HL-60 (cell line): ENCODE measurements around the gene USH2A.

Experiments
- DNase-seq, 2 experiments: peaks; one replicate each; pipeline ENCODE4 v3.0.0-alpha.2; 2010 to 2020; ENCODE audit warnings: low read depth in 1 of 2, low spot score in 1 of 2
- H3K27ac ChIP-seq: fragments of 250-450 bp; sonication (Bioruptor Pico); replicated peaks from 2 replicates; pipeline ENCODE4 v1.5.1; 2020; ENCODE audit warnings: mild to moderate bottlenecking, moderate library complexity
- H3K27me3 ChIP-seq: fragments of 250-450 bp; sonication (Bioruptor Pico); 2 replicates; pipeline ENCODE4 v1.5.1; 2021; ENCODE audit warnings: mild to moderate bottlenecking, moderate library complexity; ENCODE audit not compliant: insufficient read depth, poor library complexity, severe bottlenecking
- H3K4me3 ChIP-seq: replicated peaks from 2 replicates; pipeline ENCODE4 v1.5.1; 2011; ENCODE audit warnings: mild to moderate bottlenecking, control low read depth, low read length; ENCODE audit not compliant: insufficient read depth
- CTCF ChIP-seq: IDR thresholded peaks from one replicate; pipeline ENCODE4 v1.5.1; 2011; ENCODE audit warnings: low read length, control low read depth, inconsistent platforms; ENCODE audit not compliant: insufficient read depth
- GABPA ChIP-seq: IDR thresholded peaks from 2 replicates; pipeline ENCODE4 v1.6.1; 2012; ENCODE audit warnings: low read depth
- POLR2AphosphoS5 ChIP-seq: IDR thresholded peaks from 2 replicates; pipeline ENCODE4 v1.6.1; 2012; ENCODE audit warnings: low read depth
- REST ChIP-seq: IDR thresholded peaks from 2 replicates; pipeline ENCODE4 v1.6.1; 2012; ENCODE audit warnings: low read depth; ENCODE audit not compliant: insufficient replicate concordance
- SPI1 ChIP-seq: IDR thresholded peaks from 2 replicates; pipeline ENCODE4 v1.6.1; 2012; ENCODE audit warnings: low read depth, mild to moderate bottlenecking, borderline replicate concordance

The USH2A gene

GRCh38 chr1:216314379-216315095 is 108.7 kb downstream of the USH2A start:
- no peak for DNase-seq
- no peaks in the 10 kb centered on the region for H3K27me3 ChIP-seq
- no peak overlapping the region for H3K27ac ChIP-seq
- H3K4me3 ChIP-seq: no peak overlapping the region
- TF ChIP-seq CTCF: no peak
- no peak for TF ChIP-seq REST
- TF ChIP-seq POLR2AphosphoS5: no peak
- TF ChIP-seq GABPA: no peak
- TF ChIP-seq SPI1: no peak

GRCh38 chr1:216310776-216311175 is 112.5 kb downstream of the USH2A start:
- Histone ChIP-seq H3K27me3 (no peaks in the 10 kb centered on the region), H3K4me3 (no peak overlapping the region), H3K27ac (no peak overlapping the region)
- no peak for TF ChIP-seq CTCF
- TF ChIP-seq SPI1: no peak
- no peak for TF ChIP-seq REST
- TF ChIP-seq POLR2AphosphoS5: no peak
- no peak for DNase-seq

- H3K4me3 ChIP-seq: no peak overlapping the region
- DNase-seq: no peak
- no peak for TF ChIP-seq REST
- no peak for TF ChIP-seq SPI1
- TF ChIP-seq GABPA: no peak
- no peak for TF ChIP-seq POLR2AphosphoS5
- no peaks in the 10 kb centered on the region for H3K27me3 ChIP-seq
- H3K27ac ChIP-seq: no peak overlapping the region
These were observed 116.4 kb downstream of the USH2A start for GRCh38 chr1:216306830-216307229.
